PC-9 (cell line): ENCODE measurements around the gene EXOC4. TPM values are rescaled to one million over a fixed set of nuclear protein-coding genes. Genes with fewer than 3 reads are reported as not detected.

Experiments used
- BruUV-seq: library from RNA; stranded (reverse); fragments of 400-500 nt; replicated peaks from 2 replicates; lab custom pipeline; 2021; lab: Mats Ljungman, UMichigan
- CTCF ChIA-PET: fragments of 300-600 bp; sonication (Branson Sonifier 250); formaldehyde crosslinking; loops from one replicate; lab custom pipeline; 2022; ENCODE audit warnings: antibody characterized with exemption; lab: Charles Lee
- POLR2A ChIA-PET: fragments of 300-600 bp; sonication (Branson Sonifier 250); formaldehyde crosslinking; loops from one replicate; lab custom pipeline; 2022; ENCODE audit warnings: antibody characterized with exemption; ENCODE audit not compliant: unreplicated experiment; lab: Charles Lee
- DNase-seq, 2 experiments: peaks; one replicate each; pipeline versions ENCODE4 v3.0.0 to v3.0.0-alpha.2; 2015 to 2022; ENCODE audit warnings: mixed read lengths in 1 of 2
- H2AFZ ChIP-seq: fragments of 200-600 bp; sonication (generic); 2 replicates; pipeline ENCODE4 v1.8.1; 2017; ENCODE audit warnings: antibody characterized with exemption
- H3F3A ChIP-seq: fragments of 200-600 bp; sonication (generic); 2 replicates; pipeline ENCODE4 v1.8.1; 2017; ENCODE audit warnings: antibody characterized with exemption, mild to moderate bottlenecking, low read depth; ENCODE audit not compliant: insufficient read depth
- H3K27ac ChIP-seq: fragments of 200-600 bp; sonication (generic); 2 replicates; pipeline ENCODE4 v1.6.1; 2016; ENCODE audit warnings: mixed run types
- H3K27me3 ChIP-seq: fragments of 200-600 bp; sonication (generic); 2 replicates; pipeline ENCODE4 v1.6.1; 2016; ENCODE audit warnings: low read depth, mixed run types; ENCODE audit not compliant: insufficient read depth
- H3K36me3 ChIP-seq: fragments of 200-600 bp; sonication (generic); 2 replicates; pipeline ENCODE4 v1.6.1; 2016; ENCODE audit warnings: low read depth, mixed run types
- H3K4me1 ChIP-seq: fragments of 200-600 bp; sonication (generic); replicated peaks from 2 replicates; pipeline ENCODE4 v1.6.1; 2016; ENCODE audit warnings: mixed run types; ENCODE audit not compliant: insufficient read depth
- H3K4me2 ChIP-seq: fragments of 200-600 bp; sonication (generic); 2 replicates; pipeline ENCODE4 v1.6.1; 2017; ENCODE audit warnings: mixed run types
- H3K4me3 ChIP-seq: fragments of 200-600 bp; sonication (generic); 2 replicates; pipeline ENCODE4 v1.6.1; 2016; ENCODE audit warnings: mixed run types
- H3K79me2 ChIP-seq: fragments of 200-600 bp; sonication (generic); 2 replicates; pipeline ENCODE4 v1.6.1; 2017; ENCODE audit warnings: low read depth, mixed run types
- H3K9me2 ChIP-seq: fragments of 200-600 bp; sonication (generic); 2 replicates; pipeline ENCODE4 v1.8.1; 2017; ENCODE audit warnings: mild to moderate bottlenecking; ENCODE audit not compliant: insufficient read depth
- H3K9me3 ChIP-seq: fragments of 200-600 bp; sonication (generic); 2 replicates; pipeline ENCODE4 v1.8.1; 2016; ENCODE audit warnings: low read depth; ENCODE audit not compliant: insufficient read depth
- H4K20me1 ChIP-seq: fragments of 200-600 bp; sonication (generic); 2 replicates; pipeline ENCODE4 v1.8.1; 2017; ENCODE audit not compliant: insufficient read depth
- CTCF ChIP-seq: fragments of 200-600 bp; sonication (generic); conservative IDR thresholded peaks from 2 replicates; pipeline ENCODE4 v1.6.1; 2017; ENCODE audit warnings: mixed run types, antibody characterized with exemption, mild to moderate bottlenecking, moderate library complexity
- EZH2 ChIP-seq: fragments of 200-600 bp; sonication (generic); IDR thresholded peaks from 2 replicates; pipeline ENCODE4 v1.8.0; 2017; ENCODE audit warnings: antibody characterized with exemption, low read depth
- intact Hi-C: fragments of 100-400 bp; cut with micrococcal nuclease; formaldehyde crosslinking; loops from one replicate; pipeline ENCODE4 v1.10.0; 2022; ENCODE audit not compliant: unreplicated experiment
- total RNA-seq: library from RNA; stranded (reverse); gene quantifications from 2 replicates; pipeline ENCODE4 v1.2.3, GENCODE V29; 2021

Gene EXOC4
- total RNA-seq, 1 experiment from 2014 or later, result 101 TPM

DNA sequence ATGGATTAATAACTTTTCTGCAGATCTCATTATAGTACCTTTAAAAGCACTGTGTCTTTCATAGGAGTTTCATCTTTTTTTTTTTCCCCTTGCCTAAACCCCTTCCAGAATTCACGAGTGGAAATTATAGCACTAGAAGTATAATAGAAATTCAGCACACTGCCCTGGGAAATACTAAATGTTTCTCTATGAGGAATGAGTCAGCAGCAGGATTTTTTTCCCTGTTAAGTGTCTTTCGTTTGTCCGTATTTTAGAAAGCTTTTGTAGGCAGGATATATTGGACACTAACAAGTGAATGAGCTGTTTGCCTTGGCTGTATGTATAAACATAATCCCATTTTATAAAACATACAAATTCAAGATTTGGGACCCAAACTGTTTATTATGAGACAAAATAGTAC lies 105.8 kb downstream of the EXOC4 start:
- no peak overlapping the region for H2AFZ ChIP-seq
- H4K20me1 ChIP-seq, result no peaks in the 10 kb centered on the region
- H3F3A ChIP-seq, result no peaks in the 10 kb centered on the region
- DNase-seq, result no peak
- intact Hi-C loops, result no loop called here
- H3K4me2 ChIP-seq, result no peak overlapping the region
- POLR2A ChIA-PET, result no interaction called here
- TF ChIP-seq EZH2 (no peak), CTCF (no peak)
- no TSS peak for BruUV-seq
- H3K9me3 ChIP-seq, result no peaks in the 10 kb centered on the region
- H3K9me2 ChIP-seq, result no peaks in the 10 kb centered on the region
- H3K79me2 ChIP-seq, result no peaks in the 10 kb centered on the region
- no peaks in the 10 kb centered on the region for H3K27me3 ChIP-seq
- no peaks in the 10 kb centered on the region for H3K4me1 ChIP-seq
- no peaks in the 10 kb centered on the region for H3K36me3 ChIP-seq
- no peak overlapping the region for H3K27ac ChIP-seq
- H3K4me3 ChIP-seq, result no peak overlapping the region
- CTCF ChIA-PET, result no interaction called here

DNA sequence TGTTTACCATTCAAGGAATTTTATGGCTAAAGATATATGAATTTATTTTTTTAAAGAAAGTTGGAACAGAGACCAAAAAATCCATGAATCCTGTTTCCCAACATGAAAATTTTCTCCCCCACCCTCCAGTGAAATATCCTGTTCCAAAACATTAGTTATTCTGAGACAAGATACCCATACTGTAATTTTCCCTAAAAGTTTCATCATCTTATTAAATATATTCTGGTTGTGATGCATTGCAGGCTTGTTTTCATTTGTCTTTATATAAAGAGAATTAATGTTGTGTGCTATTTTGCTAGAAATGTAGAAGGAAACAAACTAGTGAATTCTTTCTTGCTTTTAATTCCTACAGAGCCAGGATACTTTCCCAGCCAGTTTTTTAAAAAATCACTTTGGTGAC lies 106.6 kb downstream of the EXOC4 start:
- Histone ChIP-seq H3K4me2 (no peak overlapping the region), H3K27me3 (no peaks in the 10 kb centered on the region), H3F3A (no peaks in the 10 kb centered on the region), H2AFZ (no peak overlapping the region), H4K20me1 (no peaks in the 10 kb centered on the region), H3K79me2 (no peaks in the 10 kb centered on the region), H3K27ac (no peak overlapping the region), H3K4me1 (no peaks in the 10 kb centered on the region), H3K36me3 (no peaks in the 10 kb centered on the region), H3K9me3 (no peaks in the 10 kb centered on the region), H3K4me3 (no peak overlapping the region), H3K9me2 (no peaks in the 10 kb centered on the region)
- BruUV-seq, result no TSS peak
- ChIA-PET POLR2A (no interaction called here), CTCF (no interaction called here)
- intact Hi-C loops, result no loop called here
- TF ChIP-seq CTCF, result no peak
- no peak for TF ChIP-seq EZH2
- DNase-seq, result no peak

DNA sequence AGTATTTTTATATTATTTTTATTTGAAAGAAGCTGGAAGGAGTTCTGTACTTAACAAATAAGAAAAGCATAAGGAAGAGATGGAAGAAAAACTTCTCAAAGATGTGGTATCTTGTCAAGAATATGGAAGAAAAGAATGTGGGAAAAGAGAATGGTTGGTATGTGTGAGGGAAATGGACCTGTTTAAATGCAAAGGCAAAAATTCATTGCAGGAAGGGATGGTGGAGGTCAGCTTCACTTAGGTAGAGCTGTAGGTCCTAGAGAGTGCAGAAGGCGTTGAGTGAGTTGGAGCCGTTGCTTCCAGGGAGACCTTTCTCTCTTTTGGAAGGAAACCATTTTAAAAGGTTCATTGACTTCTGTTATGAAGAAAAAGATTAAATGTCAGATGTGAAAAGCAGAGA lies 107.3 kb downstream of the EXOC4 start:
- TF ChIP-seq EZH2, result no peak
- H3K9me3 ChIP-seq, result no peaks in the 10 kb centered on the region
- no peak overlapping the region for H3K4me3 ChIP-seq
- no peaks in the 10 kb centered on the region for H3K4me1 ChIP-seq
- no peak overlapping the region for H2AFZ ChIP-seq
- H3K9me2 ChIP-seq, result no peaks in the 10 kb centered on the region
- H3K27ac ChIP-seq, result no peak overlapping the region
- H3K36me3 ChIP-seq, result no peaks in the 10 kb centered on the region
- no peak overlapping the region for H3K4me2 ChIP-seq
- CTCF ChIA-PET, result interaction anchor here (0.5 kb wide), 1 partner anchor 493 kb away, joined by 9 read pairs; no protein-coding TSS in a partner anchor
- H3F3A ChIP-seq, result no peaks in the 10 kb centered on the region
- no TSS peak for BruUV-seq
- no peaks in the 10 kb centered on the region for H3K27me3 ChIP-seq
- no peaks in the 10 kb centered on the region for H3K79me2 ChIP-seq
- intact Hi-C loops, result no loop called here
- H4K20me1 ChIP-seq, result no peaks in the 10 kb centered on the region; the same call in 1 of the 2 replicates
- POLR2A ChIA-PET, result no interaction called here
- DNase-seq, result no peak

GRCh38 chr7:133361806-133362205 lies 108.9 kb downstream of the EXOC4 start:
- Histone ChIP-seq H3K27me3 (no peaks in the 10 kb centered on the region), H4K20me1 (no peaks in the 10 kb centered on the region; the same call in 1 of the 2 replicates), H3K36me3 (no peaks in the 10 kb centered on the region), H3K4me3 (no peak overlapping the region), H3K4me1 (no peaks in the 10 kb centered on the region), H3K9me3 (no peaks in the 10 kb centered on the region), H2AFZ (no peak overlapping the region), H3K79me2 (no peaks in the 10 kb centered on the region), H3F3A (no peaks in the 10 kb centered on the region), H3K4me2 (no peak overlapping the region), H3K9me2 (no peaks in the 10 kb centered on the region), H3K27ac (no peak overlapping the region)
- BruUV-seq, result no TSS peak
- ChIA-PET CTCF (no interaction called here), POLR2A (no interaction called here)
- TF ChIP-seq EZH2, result no peak
- no peak for TF ChIP-seq CTCF
- intact Hi-C loops, result no loop called here
- DNase-seq, result no peak
